Peyer's patch (tissue), 4 donors: ENCODE results near the gene DCBLD2.

Source experiments
- POLR2A ChIP-seq, 2 donors: fragments of 450-650 bp; IDR thresholded peaks; one replicate each; pipeline ENCODE4 v1.5.1; 2017; ENCODE audit warnings: antibody characterized with exemption in 2 of 2, mild to moderate bottlenecking in 2 of 2, moderate library complexity in 2 of 2
- TF ChIP-seq, protein P1 (sequence below), 6 experiments: fragments of 450-650 bp in 4 of 6; fragments of 200-600 bp in 2 of 6; sonication (generic) in 1 of 6; IDR thresholded peaks; one replicate each; pipeline ENCODE4 v1.5.1; 2017 to 2019; ENCODE audit warnings: antibody characterized with exemption in 6 of 6, mild to moderate bottlenecking in 3 of 6, moderate library complexity in 1 of 6

DNA sequence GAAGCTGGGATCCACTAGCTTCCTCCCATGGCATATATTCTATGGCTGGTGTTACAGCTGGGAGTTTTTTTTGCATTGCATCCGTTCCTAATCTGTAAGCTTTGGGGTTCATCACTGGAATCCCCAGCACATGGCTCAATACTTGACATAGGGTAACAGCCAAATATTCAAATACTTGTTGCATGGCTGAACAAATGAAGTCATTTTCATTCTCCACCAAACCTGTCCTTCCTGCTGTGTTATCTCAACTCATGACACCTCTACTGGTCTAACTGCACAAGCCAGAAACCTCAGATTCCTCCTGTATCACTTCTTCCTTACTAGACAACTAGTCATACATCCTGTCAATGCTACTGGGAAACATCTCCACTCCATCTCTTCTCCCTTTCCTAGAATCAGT, 95.0 kb downstream of the DCBLD2 start:
- TF ChIP-seq, protein P1, sequence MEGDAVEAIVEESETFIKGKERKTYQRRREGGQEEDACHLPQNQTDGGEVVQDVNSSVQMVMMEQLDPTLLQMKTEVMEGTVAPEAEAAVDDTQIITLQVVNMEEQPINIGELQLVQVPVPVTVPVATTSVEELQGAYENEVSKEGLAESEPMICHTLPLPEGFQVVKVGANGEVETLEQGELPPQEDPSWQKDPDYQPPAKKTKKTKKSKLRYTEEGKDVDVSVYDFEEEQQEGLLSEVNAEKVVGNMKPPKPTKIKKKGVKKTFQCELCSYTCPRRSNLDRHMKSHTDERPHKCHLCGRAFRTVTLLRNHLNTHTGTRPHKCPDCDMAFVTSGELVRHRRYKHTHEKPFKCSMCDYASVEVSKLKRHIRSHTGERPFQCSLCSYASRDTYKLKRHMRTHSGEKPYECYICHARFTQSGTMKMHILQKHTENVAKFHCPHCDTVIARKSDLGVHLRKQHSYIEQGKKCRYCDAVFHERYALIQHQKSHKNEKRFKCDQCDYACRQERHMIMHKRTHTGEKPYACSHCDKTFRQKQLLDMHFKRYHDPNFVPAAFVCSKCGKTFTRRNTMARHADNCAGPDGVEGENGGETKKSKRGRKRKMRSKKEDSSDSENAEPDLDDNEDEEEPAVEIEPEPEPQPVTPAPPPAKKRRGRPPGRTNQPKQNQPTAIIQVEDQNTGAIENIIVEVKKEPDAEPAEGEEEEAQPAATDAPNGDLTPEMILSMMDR (IDR thresholded peaks at IDR 0.05), result no peak
- TF ChIP-seq POLR2A (IDR thresholded peaks at IDR 0.05), result no peak
